Peyer's patch (tissue), 4 donors: ENCODE measurements around the gene SAP25. TPM values are rescaled to one million over a fixed set of nuclear protein-coding genes. Genes with fewer than 3 reads are reported as not detected.
A peak's percentile ranks its signal among the peaks of the same experiment; 100 is the strongest.

Experiments
- DNase-seq, 3 donors: peaks; one replicate each; pipeline ENCODE4 v3.0.0-alpha.2; 2017 to 2019
- H3K27ac ChIP-seq, 4 donors: fragments of 200-600 bp; sonication (generic); one replicate each; pipeline ENCODE4 v1.5.1; 2016 to 2019
- H3K27me3 ChIP-seq, 2 donors: fragments of 200-600 bp; sonication (generic); one replicate each; pipeline ENCODE4 v1.5.1; 2019
- H3K36me3 ChIP-seq, 3 donors: fragments of 200-600 bp; sonication (generic); one replicate each; pipeline ENCODE4 v1.5.1; 2016 to 2019
- H3K4me1 ChIP-seq, 4 donors: fragments of 200-600 bp; sonication (generic); one replicate each; pipeline ENCODE4 v1.5.1; 2016 to 2019
- H3K4me3 ChIP-seq, 4 donors: fragments of 200-600 bp; sonication (generic); 1 replicate in 3 of 4; 2 replicates in 1 of 4; pipeline ENCODE4 v1.5.1; 2016 to 2019; ENCODE audit warnings: mild to moderate bottlenecking in 1 of 4
- H3K9me3 ChIP-seq, 4 donors: fragments of 200-600 bp; sonication (generic); one replicate each; pipeline ENCODE4 v1.5.1; 2016 to 2019; ENCODE audit warnings: mild to moderate bottlenecking in 1 of 4
- CTCF ChIP-seq, 6 experiments: fragments of 450-650 bp in 4 of 6; fragments of 200-600 bp in 2 of 6; sonication (generic) in 1 of 6; IDR thresholded peaks; one replicate each; pipeline ENCODE4 v1.5.1; 2017 to 2019; ENCODE audit warnings: antibody characterized with exemption in 6 of 6, mild to moderate bottlenecking in 3 of 6, moderate library complexity in 1 of 6
- POLR2A ChIP-seq, 2 donors: fragments of 450-650 bp; IDR thresholded peaks; one replicate each; pipeline ENCODE4 v1.5.1; 2017; ENCODE audit warnings: antibody characterized with exemption in 2 of 2, mild to moderate bottlenecking in 2 of 2, moderate library complexity in 2 of 2
- total RNA-seq, 4 donors: library from RNA; depleted of rRNA; stranded (reverse); fragments of >200 nt; gene quantifications; one replicate each; pipeline ENCODE4 v1.1.0, GENCODE V29; 2016

Gene SAP25
- total RNA-seq, 4 donors from 2014 or later, result 2.5 to 18.2 (median 13.4) TPM

DNA sequence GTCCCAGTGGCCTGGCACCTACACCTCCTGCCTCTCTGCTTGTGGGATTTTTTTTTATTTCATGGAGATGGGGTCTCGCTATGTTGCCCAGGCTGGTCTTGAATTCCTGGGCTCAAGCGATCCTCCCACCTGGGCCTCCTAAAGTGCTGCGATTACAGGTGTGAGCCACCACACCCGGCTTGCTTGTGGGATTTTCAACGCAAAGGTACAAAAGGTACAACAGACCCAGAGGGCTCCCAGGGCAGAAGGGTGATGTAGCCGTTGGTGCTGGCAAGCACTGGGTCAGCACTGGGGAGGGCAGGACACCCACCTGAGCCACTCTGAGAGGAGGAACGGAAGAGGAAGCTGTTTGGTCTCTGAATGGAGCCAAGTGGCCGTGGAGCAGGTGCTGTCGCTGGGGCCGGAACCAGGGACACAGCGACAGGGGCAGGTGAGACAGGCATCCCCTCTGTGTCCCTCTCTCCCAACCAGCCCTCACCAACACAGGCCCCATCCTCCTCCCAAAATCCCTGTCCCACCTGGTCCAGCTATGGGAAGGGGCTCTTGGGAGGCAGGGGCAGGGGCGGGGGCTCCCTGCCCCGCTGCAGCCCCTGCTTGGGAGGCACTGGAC is 2.8 kb upstream of the SAP25 start:
- H3K27ac ChIP-seq, result no peak overlapping the region
- DNase-seq, result no peak
- TF ChIP-seq POLR2A (IDR thresholded peaks at IDR 0.05), result no peak
- TF ChIP-seq CTCF (IDR thresholded peaks at IDR 0.05), result no peak
- no peaks in the 10 kb centered on the region for H3K4me1 ChIP-seq
- H3K27me3 ChIP-seq, result no peaks in the 10 kb centered on the region
- peaks cover 0 to 74% (median 4%) of the 10 kb centered on the region in 3 donors for H3K36me3 ChIP-seq
- no peak overlapping the region for H3K4me3 ChIP-seq
- H3K9me3 ChIP-seq, result no peaks in the 10 kb centered on the region

DNA sequence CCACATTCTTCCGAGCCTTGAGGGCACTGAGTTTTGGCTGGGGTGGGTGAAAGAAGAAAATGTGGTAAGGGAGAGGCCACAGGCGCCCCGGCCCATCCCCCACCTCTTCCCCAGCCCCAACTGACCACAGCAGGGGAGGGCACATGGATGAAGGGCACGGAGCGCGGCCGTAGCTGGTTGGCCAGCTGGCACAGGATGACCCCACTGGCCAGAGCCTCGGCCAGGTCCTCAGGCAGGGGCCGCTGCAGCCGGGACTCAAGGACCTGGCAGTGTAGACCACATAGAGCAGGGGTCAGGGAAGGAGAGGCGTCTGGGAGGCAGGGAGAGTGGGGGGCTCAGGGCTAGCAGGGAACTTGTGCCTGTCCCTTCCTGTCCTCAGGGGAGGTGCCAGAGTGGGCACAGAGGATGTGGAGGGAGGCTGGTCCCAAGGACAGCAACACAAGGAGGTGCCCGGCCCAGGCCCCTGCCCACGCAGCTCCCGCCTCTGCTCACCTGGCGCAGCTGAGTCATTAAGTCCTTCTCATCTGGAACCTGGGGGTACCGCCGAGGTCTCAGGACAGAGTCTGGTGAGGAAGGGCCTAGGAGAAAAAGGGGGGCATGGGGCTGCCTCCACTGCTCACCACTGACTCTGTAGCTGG is 2.2 kb upstream of the SAP25 start:
- TF ChIP-seq POLR2A (IDR thresholded peaks at IDR 0.05) (no peak), CTCF (IDR thresholded peaks at IDR 0.05) (no peak)
- Histone ChIP-seq H3K9me3 (no peaks in the 10 kb centered on the region), H3K4me1 (peaks cover 0 to 6% (median under 1%) of the 10 kb centered on the region in 4 donors), H3K27me3 (no peaks in the 10 kb centered on the region), H3K27ac (no peak overlapping the region), H3K36me3 (peaks cover 0 to 67% (median 4%) of the 10 kb centered on the region in 3 donors), H3K4me3 (no peak overlapping the region)
- no peak for DNase-seq

DNA sequence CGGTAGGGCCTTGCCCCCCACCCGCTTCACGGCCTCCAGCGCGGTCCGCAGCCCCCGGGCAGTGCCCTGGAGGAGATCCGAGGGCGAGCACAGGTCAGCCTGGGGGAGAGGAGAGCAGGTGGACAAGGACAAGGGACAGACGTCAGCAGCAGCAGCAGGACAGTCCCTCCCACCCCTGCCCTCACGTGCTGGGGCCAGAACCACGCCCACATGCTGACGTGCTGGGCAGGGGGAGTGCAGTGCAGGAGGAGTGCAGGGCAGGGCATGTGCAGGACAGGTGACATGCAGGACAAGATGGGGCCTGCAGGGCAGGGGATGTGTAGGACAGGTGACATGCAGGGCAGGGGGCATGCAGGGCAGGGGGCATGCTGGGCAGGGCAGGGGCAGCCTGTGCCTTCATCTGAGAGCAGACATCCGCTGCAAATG is 1.5 kb upstream of the SAP25 start:
- H3K36me3 ChIP-seq, result peaks cover 0 to 65% (median 4%) of the 10 kb centered on the region in 3 donors
- H3K27me3 ChIP-seq, result no peaks in the 10 kb centered on the region
- TF ChIP-seq POLR2A (IDR thresholded peaks at IDR 0.05), result no peak
- no peak for TF ChIP-seq CTCF (IDR thresholded peaks at IDR 0.05)
- no peak overlapping the region for H3K27ac ChIP-seq
- no peak for DNase-seq
- H3K4me1 ChIP-seq, result peaks cover 0 to 13% (median 5%) of the 10 kb centered on the region in 4 donors
- no peaks in the 10 kb centered on the region for H3K9me3 ChIP-seq
- no peak overlapping the region for H3K4me3 ChIP-seq

DNA sequence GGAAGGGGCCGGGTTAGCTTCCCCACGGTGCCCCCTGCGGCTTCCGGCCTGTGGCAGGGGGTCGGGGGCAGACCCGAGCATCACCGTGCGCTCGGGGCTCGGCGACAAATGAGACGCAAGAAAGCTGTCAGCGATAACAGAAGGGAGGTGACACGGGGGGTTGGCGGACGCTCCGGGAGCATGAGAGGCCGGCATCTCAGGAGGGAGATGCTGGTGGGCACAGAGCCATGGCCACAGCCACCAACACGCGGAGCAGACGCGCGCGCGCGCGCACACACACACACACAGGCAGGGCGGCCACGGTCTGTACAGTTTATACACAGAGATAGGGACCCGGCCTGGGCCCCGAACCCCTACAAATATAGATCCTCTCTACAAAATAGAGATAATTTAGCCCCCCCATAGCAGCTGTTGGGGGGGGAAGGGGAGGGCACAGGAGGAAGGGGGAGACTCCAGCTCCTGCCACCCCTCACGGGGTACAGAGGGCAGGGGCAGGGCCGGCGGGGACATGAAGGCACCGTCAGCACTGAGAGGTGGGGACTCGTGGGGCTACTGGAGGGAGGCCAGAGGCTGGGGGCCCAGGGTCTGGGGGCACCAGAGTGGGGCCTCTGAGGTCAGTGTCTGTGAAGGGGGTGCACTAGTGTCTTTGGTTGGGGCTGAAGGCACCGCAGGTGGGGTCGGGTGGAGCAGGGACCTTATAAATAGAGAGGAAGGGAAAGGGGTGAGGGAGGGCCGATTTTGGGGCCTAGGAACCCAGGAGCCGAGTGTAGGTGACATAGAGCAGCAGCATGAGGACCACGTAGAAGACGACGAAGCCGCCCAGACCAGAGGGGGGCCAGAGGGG is 884 bp upstream of the SAP25 start:
- peak in 1 of 3 donors; percentile 45 for DNase-seq
- Histone ChIP-seq H3K4me3 (no peak overlapping the region), H3K36me3 (peaks cover 0 to 59% (median 4%) of the 10 kb centered on the region in 3 donors), H3K4me1 (peaks cover 0 to 19% (median 9%) of the 10 kb centered on the region in 4 donors), H3K27ac (no peak overlapping the region), H3K9me3 (no peaks in the 10 kb centered on the region), H3K27me3 (no peaks in the 10 kb centered on the region)
- TF ChIP-seq CTCF (IDR thresholded peaks at IDR 0.05) (no peak), POLR2A (IDR thresholded peaks at IDR 0.05) (no peak)

DNA sequence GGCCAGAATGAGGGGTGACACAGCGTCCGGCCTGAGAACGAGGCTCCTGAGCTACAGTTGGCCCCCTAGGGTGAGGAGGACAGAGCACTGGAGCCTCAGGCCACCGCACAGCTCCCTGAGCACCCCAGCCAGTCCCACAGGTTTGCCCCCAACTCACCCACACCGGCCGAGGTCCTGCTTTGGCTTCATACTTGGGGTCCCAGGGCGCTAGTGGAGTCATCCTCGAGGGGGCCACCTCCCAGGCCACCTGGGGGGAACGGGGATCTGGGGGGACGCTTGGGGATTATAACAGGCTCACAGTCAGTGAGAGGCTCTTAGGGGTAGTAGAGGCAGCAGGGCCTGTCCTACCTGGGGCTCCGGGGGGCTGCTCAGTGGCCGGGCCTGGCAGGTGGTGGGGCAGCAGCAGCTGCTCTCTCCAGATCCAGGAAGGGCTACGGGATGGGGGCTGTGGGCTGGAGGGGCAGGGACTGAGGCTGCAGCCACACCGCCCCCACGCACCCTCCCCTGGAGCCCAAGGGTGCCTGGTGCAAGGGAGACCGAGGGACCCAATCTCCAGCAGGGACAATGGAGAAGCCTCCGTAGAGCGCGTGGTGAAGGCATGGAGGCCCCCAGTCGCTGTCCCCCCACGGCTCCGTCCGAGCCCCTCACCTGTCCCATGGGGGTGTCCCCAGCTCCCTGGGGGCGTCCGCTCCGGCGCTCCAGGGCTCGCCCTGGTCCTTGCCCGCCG is 588 bp downstream of the SAP25 start:
- H3K4me1 ChIP-seq, result peaks cover 0 to 34% (median 16%) of the 10 kb centered on the region in 4 donors
- H3K27me3 ChIP-seq, result no peaks in the 10 kb centered on the region
- peaks cover 0 to 44% (median 4%) of the 10 kb centered on the region in 3 donors for H3K36me3 ChIP-seq
- H3K4me3 ChIP-seq, result no peak overlapping the region
- no peak for TF ChIP-seq POLR2A (IDR thresholded peaks at IDR 0.05)
- no peak for TF ChIP-seq CTCF (IDR thresholded peaks at IDR 0.05)
- DNase-seq, result no peak
- no peaks in the 10 kb centered on the region for H3K9me3 ChIP-seq
- no peak overlapping the region for H3K27ac ChIP-seq
